ENCODE measurements around the gene PDPR.
A peak's percentile ranks its signal among the peaks of the same experiment; 100 is the strongest.
"Not testable (repeated sequence)": the region's sequence is repeated elsewhere in the genome, so short reads cannot be mapped to it uniquely, and the experiment has no call there.

Gene PDPR

GRCh38 chr16:70094096-70094495, 20.0 kb upstream of the PDPR start:
- not testable (repeated sequence) for H3K79me2 ChIP-seq (ENCODE audit: control insufficient read depth, insufficient read depth, low read length, poor library complexity); H2BK12ac ChIP-seq (ENCODE audit: low read length); H3K27me3 ChIP-seq (ENCODE audit: insufficient read depth, low read length); H3K14ac ChIP-seq (ENCODE audit: low read length); H3K9me3 ChIP-seq (ENCODE audit: insufficient read depth, low read depth, low read length); H4K8ac ChIP-seq (ENCODE audit: low read depth, low read length); H3K4me1 ChIP-seq (ENCODE audit: control insufficient read depth in 1 of 2, insufficient read depth in 2 of 2, low read length in 2 of 2); DNase-seq; H4K12ac ChIP-seq (ENCODE audit: low read depth, low read length); H2BK120ac ChIP-seq (ENCODE audit: insufficient read depth, low read length, poor library complexity); H3K79me1 ChIP-seq (ENCODE audit: low read length); H3K18ac ChIP-seq (ENCODE audit: low read length); H2AK5ac ChIP-seq (ENCODE audit: low read length); H3K36me3 ChIP-seq (ENCODE audit: control insufficient read depth in 1 of 2, insufficient read depth in 2 of 2, low read length in 2 of 2); H2BK5ac ChIP-seq (ENCODE audit: low read depth, low read length, poor library complexity); H3K4me2 ChIP-seq (ENCODE audit: low read length); H2AFZ ChIP-seq (ENCODE audit: insufficient read depth, low read length, poor library complexity); H3K4me3 ChIP-seq (ENCODE audit: low read depth, low read length); H3K9ac ChIP-seq (ENCODE audit: low read length); H4K91ac ChIP-seq (ENCODE audit: low read depth, low read length); H3K27ac ChIP-seq (ENCODE audit: low read depth, low read length); H3K4ac ChIP-seq (ENCODE audit: low read depth, low read length); H3K23ac ChIP-seq (ENCODE audit: low read length)
- WGBS (ENCODE audit: extremely low coverage, insufficient coverage, insufficient read length): no CpG with 5 or more reads among the region's 1 CpG

- not testable (repeated sequence) for H3K27me3 ChIP-seq (ENCODE audit: insufficient read depth, low read length); H4K91ac ChIP-seq (ENCODE audit: low read depth, low read length); H3K36me3 ChIP-seq (ENCODE audit: control insufficient read depth in 1 of 2, insufficient read depth in 2 of 2, low read length in 2 of 2); H4K8ac ChIP-seq (ENCODE audit: low read depth, low read length); H3K79me1 ChIP-seq (ENCODE audit: low read length); H3K27ac ChIP-seq (ENCODE audit: low read depth, low read length); H2BK12ac ChIP-seq (ENCODE audit: low read length); H2BK5ac ChIP-seq (ENCODE audit: low read depth, low read length, poor library complexity); H3K79me2 ChIP-seq (ENCODE audit: control insufficient read depth, insufficient read depth, low read length, poor library complexity); H2AK5ac ChIP-seq (ENCODE audit: low read length); H3K9ac ChIP-seq (ENCODE audit: low read length); H3K9me3 ChIP-seq (ENCODE audit: insufficient read depth, low read depth, low read length); H2AFZ ChIP-seq (ENCODE audit: insufficient read depth, low read length, poor library complexity); H3K4me3 ChIP-seq (ENCODE audit: low read depth, low read length); H2BK120ac ChIP-seq (ENCODE audit: insufficient read depth, low read length, poor library complexity); H3K4ac ChIP-seq (ENCODE audit: low read depth, low read length); H3K4me1 ChIP-seq (ENCODE audit: control insufficient read depth in 1 of 2, insufficient read depth in 2 of 2, low read length in 2 of 2); H3K14ac ChIP-seq (ENCODE audit: low read length); H3K23ac ChIP-seq (ENCODE audit: low read length); H3K18ac ChIP-seq (ENCODE audit: low read length); H4K12ac ChIP-seq (ENCODE audit: low read depth, low read length); H3K4me2 ChIP-seq (ENCODE audit: low read length)
- no CpG with 5 or more reads among the region's 15 CpGs for WGBS (ENCODE audit: extremely low coverage, insufficient coverage, insufficient read length)
- DNase-seq: peak; percentile 72 to 76
Observed at GRCh38 chr16:70109583-70110279, 4.4 kb upstream of the PDPR start.

GRCh38 chr16:70112162-70112561, 2.0 kb upstream of the PDPR start:
- no CpG with 5 or more reads among the region's 6 CpGs for whole genome bisulfite sequencing (ENCODE audit: extremely low coverage, insufficient coverage, insufficient read length)
- H2AK5ac ChIP-seq (ENCODE audit: low read length); H3K79me1 ChIP-seq (ENCODE audit: low read length); H3K79me2 ChIP-seq (ENCODE audit: control insufficient read depth, insufficient read depth, low read length, poor library complexity); H2AFZ ChIP-seq (ENCODE audit: insufficient read depth, low read length, poor library complexity); H4K91ac ChIP-seq (ENCODE audit: low read depth, low read length); H3K9ac ChIP-seq (ENCODE audit: low read length); DNase-seq; H3K4me1 ChIP-seq (ENCODE audit: control insufficient read depth in 1 of 2, insufficient read depth in 2 of 2, low read length in 2 of 2); H3K27me3 ChIP-seq (ENCODE audit: insufficient read depth, low read length); H3K4me2 ChIP-seq (ENCODE audit: low read length); H3K36me3 ChIP-seq (ENCODE audit: control insufficient read depth in 1 of 2, insufficient read depth in 2 of 2, low read length in 2 of 2); H3K4ac ChIP-seq (ENCODE audit: low read depth, low read length); H4K12ac ChIP-seq (ENCODE audit: low read depth, low read length); H3K23ac ChIP-seq (ENCODE audit: low read length); H3K27ac ChIP-seq (ENCODE audit: low read depth, low read length); H2BK5ac ChIP-seq (ENCODE audit: low read depth, low read length, poor library complexity); H2BK120ac ChIP-seq (ENCODE audit: insufficient read depth, low read length, poor library complexity); H3K14ac ChIP-seq (ENCODE audit: low read length); H2BK12ac ChIP-seq (ENCODE audit: low read length); H3K18ac ChIP-seq (ENCODE audit: low read length); H3K9me3 ChIP-seq (ENCODE audit: insufficient read depth, low read depth, low read length); H4K8ac ChIP-seq (ENCODE audit: low read depth, low read length); H3K4me3 ChIP-seq (ENCODE audit: low read depth, low read length): not testable (repeated sequence)

GRCh38 chr16:70113599-70113981, 542 bp upstream of the PDPR start:
- H3K23ac ChIP-seq (ENCODE audit: low read length); H2BK5ac ChIP-seq (ENCODE audit: low read depth, low read length, poor library complexity); H3K79me2 ChIP-seq (ENCODE audit: control insufficient read depth, insufficient read depth, low read length, poor library complexity); H3K27ac ChIP-seq (ENCODE audit: low read depth, low read length); H2BK12ac ChIP-seq (ENCODE audit: low read length); H3K27me3 ChIP-seq (ENCODE audit: insufficient read depth, low read length); H3K4me1 ChIP-seq (ENCODE audit: control insufficient read depth in 1 of 2, insufficient read depth in 2 of 2, low read length in 2 of 2); H3K9ac ChIP-seq (ENCODE audit: low read length); H3K4ac ChIP-seq (ENCODE audit: low read depth, low read length); H2BK120ac ChIP-seq (ENCODE audit: insufficient read depth, low read length, poor library complexity); DNase-seq; H3K79me1 ChIP-seq (ENCODE audit: low read length); H4K12ac ChIP-seq (ENCODE audit: low read depth, low read length); H3K36me3 ChIP-seq (ENCODE audit: control insufficient read depth in 1 of 2, insufficient read depth in 2 of 2, low read length in 2 of 2); H3K9me3 ChIP-seq (ENCODE audit: insufficient read depth, low read depth, low read length); H4K91ac ChIP-seq (ENCODE audit: low read depth, low read length); H2AK5ac ChIP-seq (ENCODE audit: low read length); H3K14ac ChIP-seq (ENCODE audit: low read length); H3K18ac ChIP-seq (ENCODE audit: low read length): not testable (repeated sequence)
- WGBS (ENCODE audit: extremely low coverage, insufficient coverage, insufficient read length): no CpG with 5 or more reads among the region's 15 CpGs
- Histone ChIP-seq H3K4me3 (ENCODE audit: low read depth, low read length) (peak overlapping the region; percentile 68), H2AFZ (ENCODE audit: insufficient read depth, low read length, poor library complexity) (peak overlapping the region; percentile 66), H3K4me2 (ENCODE audit: low read length) (peak overlapping the region; percentile 71), H4K8ac (ENCODE audit: low read depth, low read length) (peak overlapping the region; percentile 16)
